Measurements from ENCODE around the gene ADGRA1. TPM values are rescaled to one million over a fixed set of nuclear protein-coding genes. Genes with fewer than 3 reads are reported as not detected.

Gene ADGRA1
- total and polyA plus RNA-seq, 2 experiments from 2014 or later: 0.23 to 0.52 TPM

DNA sequence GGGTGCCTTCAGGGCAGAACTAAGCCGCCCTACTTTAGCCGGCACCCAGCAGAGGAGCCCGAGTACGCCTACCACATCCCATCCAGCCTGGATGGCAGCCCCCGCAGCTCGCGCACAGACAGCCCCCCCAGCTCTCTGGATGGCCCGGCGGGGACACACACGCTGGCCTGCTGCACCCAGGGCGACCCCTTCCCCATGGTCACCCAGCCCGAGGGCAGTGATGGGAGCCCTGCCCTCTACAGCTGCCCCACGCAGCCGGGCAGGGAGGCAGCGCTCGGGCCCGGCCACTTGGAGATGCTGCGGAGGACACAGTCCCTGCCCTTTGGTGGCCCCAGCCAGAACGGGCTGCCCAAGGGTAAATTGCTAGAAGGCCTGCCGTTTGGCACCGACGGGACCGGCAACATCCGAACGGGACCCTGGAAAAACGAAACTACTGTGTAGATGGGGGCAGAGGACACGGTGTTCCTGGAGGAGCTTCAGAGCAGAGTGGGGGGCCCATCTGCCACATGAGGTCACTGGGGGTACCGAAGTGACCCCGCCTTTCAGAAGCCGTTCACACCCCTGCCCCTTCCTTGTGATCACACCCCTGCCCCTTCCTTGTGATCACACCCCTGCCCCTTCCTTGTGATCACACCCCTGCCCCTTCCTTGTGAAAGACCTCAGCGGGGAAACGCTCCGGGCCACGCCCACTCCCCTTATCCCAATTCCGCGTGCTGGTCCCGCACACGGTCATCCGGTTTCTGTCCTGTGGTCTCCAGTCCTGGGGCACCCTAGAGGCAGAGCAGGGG is 41.5 kb downstream of the ADGRA1 start (continued):
- no peak for TF ChIP-seq ZNF462 (CRISPR knock-in tag; IDR thresholded peaks at IDR 0.05)

GRCh38 chr10:133129859-133130495 is 42.3 kb downstream of the ADGRA1 start:
- Histone ChIP-seq H3K4me2 (no peak overlapping the region), H3K36me3 (ENCODE audit: insufficient read depth) (no peaks in the 10 kb centered on the region), H3K4me3 (no peak overlapping the region), H4K20me1 (replicated peaks; ENCODE audit: insufficient read depth) (no peaks in the 10 kb centered on the region), H3K9me2 (ENCODE audit: insufficient read depth) (no peaks in the 10 kb centered on the region), H2AFZ (no peak overlapping the region), H3K4me1 (ENCODE audit: insufficient read depth) (no peaks in the 10 kb centered on the region), H3F3A (replicated peaks; ENCODE audit: low read depth) (no peaks in the 10 kb centered on the region), H3K79me2 (replicated peaks; ENCODE audit: insufficient read depth) (no peaks in the 10 kb centered on the region), H3K27ac (ENCODE audit: low read depth) (no peak overlapping the region), H3K27me3 (ENCODE audit: insufficient read depth) (no peaks in the 10 kb centered on the region)
- no peak for ATAC-seq
- H3K27ac Mint-ChIP-seq: no peak overlapping the region
- H3K4me3 Mint-ChIP-seq: no peak overlapping the region
- H3K9me3 Mint-ChIP-seq: no peaks in the 10 kb centered on the region; the same call in 1 of the 3 replicates
- H3K4me1 Mint-ChIP-seq: peaks cover under 1% of the 10 kb centered on the region; the same call in 1 of the 3 replicates
- DNase-seq (ENCODE audit: low spot score): no peak
- H3K27me3 Mint-ChIP-seq (ENCODE audit: insufficient read depth, low read depth, poor library complexity): peaks cover 12% of the 10 kb centered on the region
- no peaks in the 10 kb centered on the region for H3K36me3 Mint-ChIP-seq (ENCODE audit: low read depth)
- TF ChIP-seq, protein P1, sequence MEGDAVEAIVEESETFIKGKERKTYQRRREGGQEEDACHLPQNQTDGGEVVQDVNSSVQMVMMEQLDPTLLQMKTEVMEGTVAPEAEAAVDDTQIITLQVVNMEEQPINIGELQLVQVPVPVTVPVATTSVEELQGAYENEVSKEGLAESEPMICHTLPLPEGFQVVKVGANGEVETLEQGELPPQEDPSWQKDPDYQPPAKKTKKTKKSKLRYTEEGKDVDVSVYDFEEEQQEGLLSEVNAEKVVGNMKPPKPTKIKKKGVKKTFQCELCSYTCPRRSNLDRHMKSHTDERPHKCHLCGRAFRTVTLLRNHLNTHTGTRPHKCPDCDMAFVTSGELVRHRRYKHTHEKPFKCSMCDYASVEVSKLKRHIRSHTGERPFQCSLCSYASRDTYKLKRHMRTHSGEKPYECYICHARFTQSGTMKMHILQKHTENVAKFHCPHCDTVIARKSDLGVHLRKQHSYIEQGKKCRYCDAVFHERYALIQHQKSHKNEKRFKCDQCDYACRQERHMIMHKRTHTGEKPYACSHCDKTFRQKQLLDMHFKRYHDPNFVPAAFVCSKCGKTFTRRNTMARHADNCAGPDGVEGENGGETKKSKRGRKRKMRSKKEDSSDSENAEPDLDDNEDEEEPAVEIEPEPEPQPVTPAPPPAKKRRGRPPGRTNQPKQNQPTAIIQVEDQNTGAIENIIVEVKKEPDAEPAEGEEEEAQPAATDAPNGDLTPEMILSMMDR (conservative IDR thresholded peaks at IDR 0.05; ENCODE audit: low read depth in 2 of 2): no peak
- TF ChIP-seq REST (IDR thresholded peaks at IDR 0.05; ENCODE audit: unreplicated experiment): no peak
- no peak for TF ChIP-seq ZNF114 (CRISPR knock-in tag; IDR thresholded peaks at IDR 0.05)
